Activated CD4-positive, alpha-beta T cell treated with anti-CD3 and anti-CD28 coated beads, Interleukin-2, Interleukin-4, amounts not matched to agents 100 ng/mL and 50 ng/mL, durations not matched to agents 16 hours and 8 hours (primary cell): ENCODE measurements around the gene RFTN1.
A peak's percentile ranks its signal among the peaks of the same experiment; 100 is the strongest.

Experiments
- DNase-seq: peaks from one replicate; pipeline ENCODE4 v3.0.0-alpha.2; 2020; ENCODE audit warnings: low spot score

The RFTN1 gene

DNA sequence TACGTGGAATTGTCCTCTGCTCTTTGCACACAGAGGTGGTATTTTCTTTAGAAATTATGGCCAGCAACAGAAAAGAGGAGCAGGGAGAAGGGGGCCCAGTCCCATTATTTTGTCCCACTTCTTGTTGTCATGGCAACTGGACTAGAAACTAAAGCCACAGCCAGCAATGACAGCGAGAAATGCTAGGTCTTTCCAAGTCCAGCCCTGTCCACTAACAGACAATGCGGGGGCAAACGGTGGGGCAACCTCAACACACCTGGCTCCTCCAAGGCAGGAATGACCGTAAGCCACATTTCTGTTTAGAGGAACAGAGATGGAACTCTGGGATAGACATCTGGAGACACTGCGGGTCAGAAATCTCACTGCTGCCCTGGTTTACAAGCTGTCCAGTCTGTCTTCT is 107.3 kb downstream of the RFTN1 start:
- no peak for DNase-seq

DNA sequence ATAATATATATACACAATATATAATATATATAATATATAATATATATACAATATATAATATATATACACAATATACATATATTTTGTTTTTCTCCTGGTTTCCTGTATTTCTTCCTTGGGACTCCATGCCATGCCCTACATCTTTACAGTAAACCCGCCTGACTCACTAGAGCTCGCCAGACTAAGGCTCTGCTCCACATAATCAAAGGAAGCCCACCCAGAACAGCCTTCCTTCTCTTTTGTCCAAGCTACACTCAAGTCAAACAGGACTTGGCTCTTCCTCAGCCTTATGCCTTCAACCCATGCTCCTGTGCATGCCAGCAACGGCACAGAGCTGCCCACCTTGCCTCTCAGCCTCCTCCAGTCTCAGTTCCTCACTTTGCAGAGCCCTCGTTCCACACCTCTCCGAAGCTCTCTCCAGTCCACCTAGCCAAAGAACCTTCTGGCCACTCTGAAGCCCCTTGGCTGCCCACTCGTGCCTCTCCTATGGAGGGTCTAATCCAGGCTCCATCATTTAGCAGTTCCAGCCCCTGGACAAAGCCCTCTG is 109.1 kb downstream of the RFTN1 start:
- no peak for DNase-seq

DNA sequence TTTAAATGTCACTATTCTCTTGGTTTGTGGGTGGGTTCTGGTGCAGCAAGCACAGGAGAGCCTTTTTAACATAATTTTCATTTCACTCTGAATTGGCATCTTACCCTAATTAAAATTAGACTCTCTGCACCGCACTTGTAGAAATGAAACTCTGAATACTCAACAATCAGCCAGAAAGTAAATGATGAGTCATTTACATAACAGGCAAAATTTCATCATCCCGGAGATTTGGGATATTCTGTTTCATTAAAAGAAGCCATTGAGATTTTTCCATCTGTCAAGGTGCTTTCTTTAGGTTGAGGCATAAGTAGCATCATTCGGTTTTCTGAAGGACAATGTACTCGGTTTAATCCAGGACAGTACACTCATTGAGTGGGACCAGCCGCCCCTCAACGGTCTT is 111.0 kb downstream of the RFTN1 start:
- DNase-seq: no peak

DNA sequence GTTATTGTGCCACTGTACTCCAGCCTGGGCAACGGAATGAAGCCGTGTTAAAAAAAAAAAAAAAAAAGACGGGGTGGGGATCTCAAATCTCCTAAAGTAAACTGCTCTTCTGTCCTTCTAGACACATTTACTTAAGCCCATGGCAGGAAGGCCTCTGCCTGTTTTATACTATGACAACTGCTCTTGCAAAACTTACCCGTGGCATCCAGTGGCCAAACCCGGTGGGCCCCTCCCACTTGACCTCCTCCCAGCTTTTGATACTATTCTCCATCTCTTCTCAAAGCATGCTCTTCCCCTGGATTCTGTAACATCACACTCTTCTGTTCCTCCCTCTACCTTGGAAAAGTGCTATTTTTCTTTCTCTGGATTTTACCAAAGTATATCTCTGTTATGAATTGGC is 112.2 kb downstream of the RFTN1 start:
- DNase-seq: no peak

DNA sequence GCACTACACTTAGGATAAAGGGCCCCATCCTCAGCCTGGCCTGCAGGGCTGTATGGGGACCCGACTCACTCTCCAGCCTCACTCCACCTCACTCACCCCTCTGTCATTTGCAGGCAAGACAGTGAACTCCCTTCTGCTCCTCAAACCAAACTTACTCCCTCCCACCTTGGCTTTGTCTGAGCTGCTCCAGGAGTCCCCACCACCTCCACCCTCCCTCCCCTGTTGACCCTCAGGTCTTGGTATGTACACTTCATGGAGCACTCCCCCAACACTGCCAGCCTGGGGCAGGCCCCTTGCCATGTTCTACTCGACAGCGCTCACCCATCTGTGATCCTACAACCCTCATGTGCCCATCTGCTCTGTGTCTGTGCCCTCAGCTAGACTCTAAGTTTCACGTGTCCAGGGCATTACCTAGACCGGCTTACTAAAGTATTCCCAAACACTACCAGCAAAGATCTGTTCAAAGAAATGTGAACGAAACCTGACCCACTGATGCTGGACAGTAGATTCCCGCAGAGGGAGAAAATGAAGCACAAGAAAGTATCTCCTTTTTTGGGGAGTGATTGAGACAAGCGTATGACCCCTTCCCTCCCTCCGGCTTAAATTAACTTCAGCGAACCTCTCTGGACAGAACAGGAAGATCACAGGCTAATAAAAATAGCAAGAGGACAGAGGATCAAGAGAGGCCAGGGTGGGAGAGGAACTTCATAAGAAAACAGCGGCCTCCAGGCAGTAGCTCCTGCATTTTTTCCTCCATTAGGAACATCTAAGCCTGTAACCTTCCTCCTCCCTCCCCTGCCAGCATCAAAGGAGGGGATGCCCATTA is 113.2 kb downstream of the RFTN1 start:
- no peak for DNase-seq

DNA sequence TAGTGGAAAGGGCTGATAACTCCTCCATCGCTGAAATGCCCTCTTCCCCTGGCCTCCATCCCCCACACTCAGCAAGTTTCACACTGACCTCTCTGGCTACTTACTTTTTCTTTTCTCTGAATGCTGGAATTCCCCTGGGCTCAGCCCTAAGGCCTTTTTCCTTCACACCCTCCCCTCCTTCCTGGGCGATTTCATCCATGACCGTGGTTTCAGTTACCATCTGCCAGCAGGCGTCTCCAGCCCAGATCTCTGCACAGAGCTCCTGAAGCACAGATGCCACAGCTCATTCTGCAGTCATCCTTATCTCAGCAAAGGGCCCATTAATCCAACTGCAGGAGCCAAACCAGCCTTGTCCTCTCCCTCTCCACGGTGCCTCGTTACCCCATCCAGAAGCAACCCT is 114.0 kb downstream of the RFTN1 start:
- DNase-seq: no peak

DNA sequence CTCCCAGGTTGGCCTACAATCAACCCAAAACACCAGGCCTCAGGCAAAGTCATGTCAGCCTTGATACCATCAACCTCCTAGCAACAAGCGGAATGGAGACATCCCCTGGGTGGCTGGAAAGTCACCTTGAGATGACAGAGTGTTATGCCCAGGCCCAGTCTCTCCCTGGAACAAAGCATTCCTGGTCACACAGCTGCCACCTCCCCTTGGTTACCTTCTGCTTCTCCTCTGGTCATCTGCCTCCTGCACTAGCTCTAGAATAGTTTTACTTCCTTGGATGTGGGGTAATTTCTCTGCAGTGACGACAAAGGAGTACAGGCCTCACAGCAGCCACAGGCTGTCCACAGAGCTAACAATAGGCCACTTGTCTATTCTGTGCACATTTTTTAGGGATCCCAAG is 114.9 kb downstream of the RFTN1 start:
- no peak for DNase-seq

DNA sequence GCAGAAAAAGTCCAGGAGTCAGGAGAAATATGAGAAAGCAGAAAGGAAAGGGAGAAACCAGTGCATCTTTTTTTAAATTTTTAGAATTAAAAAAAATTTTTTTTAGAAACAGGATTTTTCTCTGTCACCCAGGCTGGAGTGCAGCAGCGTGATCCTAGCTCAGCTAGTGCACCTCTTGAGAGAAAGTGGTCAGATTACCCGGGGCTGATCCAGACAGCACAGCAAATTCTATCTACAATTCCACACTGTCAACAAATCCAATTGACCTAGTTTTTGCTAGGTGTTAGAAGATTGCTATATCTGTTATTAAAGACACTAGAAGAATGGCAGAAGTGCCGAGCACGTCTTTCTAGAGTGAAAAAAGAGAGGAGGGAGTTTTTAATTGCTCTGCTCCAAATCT is 117.3 kb downstream of the RFTN1 start:
- no peak for DNase-seq

DNA sequence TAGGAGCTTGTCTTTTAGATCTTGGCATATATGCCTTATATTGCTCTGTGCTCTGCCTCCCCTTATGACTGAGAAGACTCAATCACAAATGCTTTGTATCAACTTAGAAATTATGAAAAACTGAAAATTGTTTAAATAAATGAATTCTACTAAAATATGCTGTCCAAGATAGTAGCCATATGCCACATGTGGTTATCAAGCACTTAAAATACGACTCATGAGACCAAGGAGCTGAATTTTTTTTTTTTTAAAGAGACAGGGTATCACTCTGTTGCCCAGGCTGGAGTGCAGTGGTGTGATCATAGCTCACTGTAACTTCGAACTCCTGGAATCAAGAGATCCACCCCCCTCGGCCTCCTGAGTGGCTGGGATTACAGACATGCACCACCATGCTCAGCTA is 118.3 kb downstream of the RFTN1 start:
- no peak for DNase-seq

DNA sequence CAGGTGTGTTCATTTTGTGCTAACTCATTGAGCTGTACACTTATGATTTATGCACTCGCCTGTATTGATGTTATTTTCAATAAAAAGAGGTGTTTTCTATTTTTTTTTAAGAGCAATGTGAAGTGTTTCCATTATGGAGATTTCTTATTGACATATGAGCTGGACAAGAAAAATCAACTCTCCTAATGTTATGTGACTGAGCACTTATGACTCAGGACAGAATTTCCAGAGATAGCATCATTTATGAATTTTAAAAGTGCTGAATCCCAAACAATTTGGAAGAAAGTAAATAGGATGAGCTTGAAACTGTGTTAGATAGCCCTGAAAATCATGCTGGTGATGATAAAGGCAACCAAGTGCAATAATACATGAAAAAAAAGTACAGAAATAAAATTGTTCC is 118.9 kb downstream of the RFTN1 start:
- no peak for DNase-seq

DNA sequence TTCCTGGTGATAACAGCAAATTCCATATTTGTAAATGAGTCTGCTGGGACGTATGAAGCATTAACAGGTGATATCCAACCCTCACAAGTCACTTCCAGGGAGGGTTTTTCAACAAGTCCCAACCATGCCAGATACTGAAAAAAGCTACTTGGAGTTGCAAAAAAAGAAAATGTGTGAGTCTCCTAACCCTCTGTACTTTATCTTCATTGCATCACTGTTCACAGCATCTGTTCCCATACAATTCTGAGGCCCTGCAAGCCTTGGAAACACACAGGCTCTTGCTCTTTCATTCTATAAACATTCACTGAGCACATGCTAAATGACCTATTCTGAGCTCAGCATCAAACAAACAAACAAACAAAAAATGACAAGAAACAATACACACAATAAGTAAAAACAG is 120.8 kb downstream of the RFTN1 start:
- no peak for DNase-seq

DNA sequence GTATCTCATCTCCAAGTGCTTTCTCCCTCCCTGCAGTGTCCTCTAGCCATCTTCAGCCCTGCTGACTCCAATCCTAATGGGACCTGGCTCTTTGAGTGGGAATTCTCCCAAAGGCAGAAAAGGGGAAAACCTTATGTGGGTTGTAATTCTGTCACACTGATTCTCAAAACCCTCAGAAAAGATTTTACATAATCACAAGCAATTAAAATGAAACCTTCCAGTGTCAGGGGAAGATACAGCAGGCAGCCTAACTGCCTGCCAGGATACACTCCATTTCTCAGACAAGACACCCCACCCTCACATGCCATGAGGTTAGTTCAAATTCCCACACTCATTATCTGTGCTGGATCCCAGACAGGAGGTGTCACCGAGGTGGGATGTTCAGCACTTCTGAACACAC is 121.4 kb downstream of the RFTN1 start:
- DNase-seq: no peak

DNA sequence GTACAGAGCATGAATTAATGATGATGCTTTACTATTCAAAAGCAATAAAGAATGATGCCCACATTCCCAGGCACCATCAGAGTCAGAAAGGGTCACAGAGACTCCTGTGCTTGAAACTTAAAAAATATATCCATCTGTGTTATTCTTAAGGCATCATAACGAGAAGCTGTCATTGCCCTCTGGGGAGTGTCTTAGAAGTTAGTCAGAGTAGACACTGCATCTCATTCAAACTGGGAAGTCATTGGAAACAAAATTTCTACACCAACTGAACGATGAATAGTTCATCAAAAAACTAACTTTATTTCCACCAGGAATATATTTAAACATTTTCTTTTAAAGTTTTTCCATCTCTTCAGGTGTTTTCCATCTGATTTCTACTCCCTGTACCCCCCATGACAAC is 122.9 kb downstream of the RFTN1 start:
- no peak for DNase-seq

DNA sequence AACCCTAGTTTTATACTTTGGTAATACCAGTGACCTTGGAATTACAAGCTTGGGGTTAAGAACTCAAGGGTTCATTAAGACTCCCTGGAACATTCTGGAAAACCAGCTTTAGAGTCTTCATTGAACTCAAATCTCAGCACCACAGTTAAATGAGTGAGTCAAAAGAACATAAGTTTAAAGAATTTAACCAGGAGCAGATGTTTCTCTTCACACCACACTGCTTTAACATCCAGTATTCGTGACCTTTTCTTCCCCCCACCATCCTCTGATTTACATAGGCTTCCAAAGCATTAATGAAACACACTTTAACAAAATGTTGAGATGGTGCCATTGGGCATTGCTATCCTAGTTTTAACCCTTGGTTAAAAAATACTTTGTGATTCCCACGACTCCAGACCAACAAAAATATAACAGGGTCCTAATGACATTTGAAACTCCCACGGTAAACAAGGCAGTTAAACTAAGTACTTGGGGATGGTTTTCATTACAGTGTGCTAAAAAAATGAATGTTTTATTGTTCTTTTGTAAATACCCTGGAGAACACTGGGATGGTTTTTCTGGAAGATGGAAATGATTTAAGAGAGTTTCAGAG is 124.6 kb downstream of the RFTN1 start:
- DNase-seq: no peak

DNA sequence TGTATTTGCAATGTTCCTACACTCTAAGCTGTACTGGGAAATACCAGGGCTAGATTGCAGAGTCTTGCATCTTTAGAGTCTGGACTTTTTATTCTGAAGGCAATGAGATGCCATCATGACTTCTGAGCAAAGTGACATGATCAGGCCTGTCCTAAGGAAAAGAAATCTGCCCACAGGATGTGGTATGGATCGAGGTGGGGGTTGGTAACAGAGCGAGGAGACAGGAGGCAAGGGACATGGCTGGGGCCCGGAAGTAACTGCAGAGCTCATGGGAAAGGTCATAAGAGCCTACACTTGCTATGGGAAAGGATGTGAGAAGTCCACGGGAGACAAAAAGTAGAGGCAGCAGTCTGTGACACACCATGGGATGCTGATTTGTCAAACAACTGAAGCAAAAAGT is 126.9 kb downstream of the RFTN1 start:
- no peak for DNase-seq

DNA sequence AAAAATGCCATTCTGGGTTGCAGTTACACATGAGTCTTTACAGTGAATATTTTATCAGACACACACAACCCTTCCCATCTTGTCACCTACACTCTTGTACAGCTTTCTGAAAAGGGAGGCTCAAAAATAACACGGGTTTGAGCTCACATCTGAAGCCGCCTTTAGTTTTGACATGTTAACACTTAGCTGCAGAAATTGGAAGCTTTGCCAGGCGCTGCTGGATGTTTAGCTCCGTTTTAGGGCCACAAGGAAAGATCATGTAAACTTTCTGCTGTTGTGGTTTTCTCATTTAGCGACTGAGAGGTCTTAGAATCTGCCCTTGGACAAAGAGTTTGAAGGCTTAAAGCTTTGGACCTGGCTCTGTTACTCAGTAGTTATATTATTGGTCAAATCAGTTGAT is 128.3 kb downstream of the RFTN1 start:
- DNase-seq: no peak

DNA sequence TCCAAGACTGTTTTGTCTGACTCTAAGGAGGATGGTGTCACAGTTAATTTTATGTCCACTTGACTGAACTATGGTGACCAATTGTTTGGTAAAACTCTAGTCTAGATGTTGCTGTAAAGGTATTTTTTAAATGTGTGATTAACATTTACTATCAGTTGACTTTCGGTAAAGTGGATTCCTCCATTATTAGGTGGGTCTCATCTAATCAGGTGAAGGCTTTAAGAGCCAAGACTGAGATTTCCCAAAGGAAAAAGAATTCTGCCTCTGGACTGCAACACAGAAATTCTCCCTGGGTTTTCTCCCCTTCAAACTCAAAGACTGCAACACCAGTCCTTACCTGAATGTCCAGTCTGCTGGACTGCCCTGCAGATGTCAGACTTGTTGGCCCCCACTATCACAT is 129.6 kb downstream of the RFTN1 start:
- no peak for DNase-seq

DNA sequence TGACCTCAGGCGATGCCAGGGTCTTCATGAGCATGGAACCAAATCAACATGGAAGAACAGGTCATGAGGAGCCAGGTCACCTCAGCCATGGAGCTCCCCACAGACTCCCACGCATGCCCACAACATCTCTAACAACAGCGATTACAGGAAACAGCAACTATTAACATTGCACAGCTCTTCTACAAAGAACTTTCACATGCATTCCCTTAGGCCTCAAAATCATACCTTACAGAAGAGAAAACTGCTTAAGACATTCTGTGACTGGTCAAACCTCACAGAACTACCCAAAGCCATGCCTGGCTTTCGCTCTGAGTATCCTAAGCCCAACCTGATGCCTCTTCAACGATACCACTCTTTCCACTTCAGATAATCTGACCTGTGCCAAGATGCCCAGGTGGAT is 130.7 kb downstream of the RFTN1 start:
- no peak for DNase-seq

DNA sequence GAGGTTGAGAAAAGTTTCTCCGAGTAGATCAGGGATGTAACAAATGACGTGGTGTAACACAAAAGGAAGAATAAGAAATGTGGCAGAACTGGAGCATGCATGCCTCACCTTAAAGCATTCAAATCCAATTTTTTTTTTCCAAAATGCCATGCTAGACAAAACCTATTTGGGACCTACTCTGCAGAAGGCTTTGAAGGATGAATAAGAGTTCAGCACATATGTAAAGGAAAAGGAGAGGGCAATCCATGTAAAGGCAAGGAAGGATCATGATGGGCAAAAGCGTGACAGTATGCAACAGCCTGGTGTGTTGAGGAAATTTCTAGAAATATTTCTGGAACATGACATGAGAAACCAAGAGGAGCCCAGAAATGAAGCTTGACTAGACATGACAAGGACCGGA is 132.1 kb downstream of the RFTN1 start:
- no peak for DNase-seq

DNA sequence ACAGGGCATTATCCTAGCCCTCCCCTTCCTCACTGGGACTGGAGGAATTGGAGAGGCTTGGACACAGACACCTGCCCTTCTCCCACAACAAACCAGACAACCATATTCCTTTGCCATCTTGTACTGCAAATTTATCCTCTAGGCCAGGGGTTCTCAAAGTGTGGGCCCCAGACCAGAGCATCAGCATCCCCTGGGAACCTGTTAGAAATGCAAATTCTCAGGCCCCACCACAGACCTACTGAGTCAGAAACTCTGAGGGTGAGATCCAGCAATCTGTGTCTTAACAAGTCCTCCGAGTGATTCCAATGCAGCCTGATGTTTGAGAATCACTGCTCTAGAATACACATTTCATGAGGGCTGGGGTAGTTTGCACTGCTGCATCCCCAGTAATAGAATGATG is 133.1 kb downstream of the RFTN1 start:
- DNase-seq: no peak

DNA sequence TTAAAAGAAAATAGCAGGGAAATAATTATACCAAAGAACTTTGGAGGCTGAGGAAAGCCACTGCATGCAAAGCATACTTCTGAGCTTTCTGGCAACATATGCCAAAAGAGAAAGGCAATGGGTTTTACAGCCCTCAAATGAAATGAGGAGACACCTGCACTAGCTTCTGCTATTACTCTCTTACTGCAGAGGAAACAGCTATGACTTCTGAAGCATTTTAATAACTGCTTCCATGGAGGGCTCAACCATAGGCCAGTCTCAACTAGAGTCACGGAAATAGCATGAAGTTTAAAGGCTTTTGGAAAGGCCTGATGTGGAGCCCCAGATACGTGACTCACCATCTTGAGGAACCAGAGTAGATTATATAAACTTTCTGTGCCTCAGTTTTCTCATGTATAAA is 133.7 kb downstream of the RFTN1 start:
- no peak for DNase-seq

DNA sequence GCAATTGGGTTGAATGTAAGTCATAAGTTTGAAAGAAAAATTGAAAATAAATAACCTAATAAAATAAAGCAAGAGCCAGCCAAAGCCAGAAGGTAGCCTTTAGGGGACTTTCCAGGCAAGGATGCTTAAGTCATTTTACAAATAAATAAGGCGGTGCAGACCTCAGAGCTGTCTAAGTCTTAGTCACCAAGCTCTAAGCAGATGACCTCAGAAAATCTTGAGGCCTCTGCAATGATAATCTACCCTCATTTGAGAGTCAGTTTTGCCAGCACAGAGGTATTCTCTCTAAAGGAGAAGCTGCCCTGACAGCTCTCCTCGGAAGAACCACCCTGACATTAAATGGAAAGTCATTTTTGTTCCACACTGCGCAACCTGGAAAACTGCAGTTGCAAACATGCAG is 134.6 kb downstream of the RFTN1 start:
- DNase-seq: peak; percentile 74

DNA sequence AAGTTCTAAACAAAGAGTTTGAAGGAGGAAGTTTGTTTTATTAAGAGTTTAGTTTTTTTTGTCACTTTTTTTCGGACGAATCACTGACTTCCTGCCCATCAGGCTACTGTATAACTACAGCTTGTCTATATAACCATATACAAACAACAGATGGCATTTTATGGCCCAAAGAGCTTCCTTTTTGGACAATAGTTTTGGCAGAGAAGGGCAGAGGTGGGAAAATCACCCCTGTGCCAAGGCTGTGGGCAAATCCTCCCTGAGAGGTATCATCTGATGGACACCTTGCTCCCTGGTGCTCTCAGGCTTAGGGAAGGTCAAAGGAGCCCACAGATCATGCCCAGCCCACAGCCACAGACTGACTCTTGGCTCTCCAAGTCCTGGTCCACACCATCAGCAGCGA is 135.1 kb downstream of the RFTN1 start:
- DNase-seq: no peak

DNA sequence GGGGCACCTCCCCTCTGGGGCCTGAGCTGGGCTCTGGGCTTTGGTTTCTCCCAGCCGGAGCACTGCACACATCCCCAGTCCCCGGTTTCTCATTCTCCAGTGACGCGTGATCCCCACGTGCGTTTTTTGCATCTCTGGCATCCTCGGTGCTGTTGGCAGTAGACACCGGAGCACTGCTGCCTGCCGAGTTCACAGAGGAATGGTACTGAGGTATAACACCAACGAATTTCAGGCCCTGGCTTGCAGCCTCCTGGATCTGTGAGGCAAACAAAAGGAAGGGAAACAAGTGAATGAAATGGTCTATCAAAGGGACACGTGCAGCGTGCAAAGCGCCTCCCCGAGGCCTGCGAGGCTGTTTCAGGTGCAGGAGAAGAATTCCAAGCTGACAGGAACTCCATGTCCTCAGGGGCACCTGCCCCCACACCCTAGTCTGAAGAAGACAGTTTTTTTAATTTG is 135.6 kb downstream of the RFTN1 start:
- DNase-seq: no peak
